Nephron (organoid): ENCODE data around the gene TAF11L10.
"Not testable (repeated sequence)": the region's sequence is repeated elsewhere in the genome, so short reads cannot be mapped to it uniquely, and the experiment has no call there.

ENCODE experiments used
- H3K27ac Mint-ChIP-seq, 3 experiments: 2 replicates each; pipeline ENCODE4 v1.8.0; 2020; ENCODE audit warnings: mixed read lengths in 3 of 3, mild to moderate bottlenecking in 2 of 3, moderate library complexity in 1 of 3
- H3K27me3 Mint-ChIP-seq: 2 replicates; pipeline ENCODE4 v1.8.0; 2021; ENCODE audit warnings: low read depth, mild to moderate bottlenecking, moderate library complexity, mixed read lengths
- H3K36me3 Mint-ChIP-seq: 2 replicates; pipeline ENCODE4 v1.8.0; 2020; ENCODE audit warnings: low read depth, mixed read lengths
- H3K4me1 Mint-ChIP-seq: 2 replicates; pipeline ENCODE4 v1.8.0; 2020; ENCODE audit warnings: mixed read lengths
- H3K4me3 Mint-ChIP-seq, 3 experiments: 2 replicates each; pipeline ENCODE4 v1.8.0; 2020; ENCODE audit warnings: mild to moderate bottlenecking in 3 of 3, mixed read lengths in 3 of 3, moderate library complexity in 2 of 3
- H3K9me3 Mint-ChIP-seq: 2 replicates; pipeline ENCODE4 v1.8.0; 2020; ENCODE audit warnings: mixed read lengths
- TF ChIP-seq, protein P1 (sequence below), 3 experiments: fragments of 200-600 bp; sonication (generic); IDR thresholded peaks; one replicate each; pipeline ENCODE4 v1.5.0; 2021; ENCODE audit warnings: antibody characterized with exemption in 3 of 3; ENCODE audit not compliant: unreplicated experiment in 3 of 3

Gene TAF11L10

DNA sequence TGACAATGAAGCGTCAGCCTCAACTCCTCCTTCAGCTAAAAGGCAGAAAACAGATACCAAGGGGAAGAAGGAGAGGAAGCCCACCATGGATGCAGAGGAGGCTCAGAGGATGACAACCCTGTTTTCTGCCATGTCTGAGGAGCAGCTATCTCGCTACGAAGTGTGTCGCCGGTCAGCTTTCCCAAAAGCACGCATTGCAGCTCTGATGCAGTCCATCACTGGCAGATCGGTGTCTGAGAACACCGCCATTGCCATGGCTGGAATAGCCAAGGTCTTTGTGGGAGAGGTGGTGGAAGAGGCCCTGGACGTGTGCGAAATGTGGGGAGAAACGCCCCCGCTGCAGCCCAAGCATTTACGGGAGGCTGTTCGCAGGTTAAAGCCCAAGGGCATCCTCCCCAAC, 7.3 kb upstream of the TAF11L10 start:
- H3K27ac Mint-ChIP-seq = no peak overlapping the region
- H3K9me3 Mint-ChIP-seq = no peaks in the 10 kb centered on the region
- no peak overlapping the region for H3K4me3 Mint-ChIP-seq
- TF ChIP-seq, protein P1, sequence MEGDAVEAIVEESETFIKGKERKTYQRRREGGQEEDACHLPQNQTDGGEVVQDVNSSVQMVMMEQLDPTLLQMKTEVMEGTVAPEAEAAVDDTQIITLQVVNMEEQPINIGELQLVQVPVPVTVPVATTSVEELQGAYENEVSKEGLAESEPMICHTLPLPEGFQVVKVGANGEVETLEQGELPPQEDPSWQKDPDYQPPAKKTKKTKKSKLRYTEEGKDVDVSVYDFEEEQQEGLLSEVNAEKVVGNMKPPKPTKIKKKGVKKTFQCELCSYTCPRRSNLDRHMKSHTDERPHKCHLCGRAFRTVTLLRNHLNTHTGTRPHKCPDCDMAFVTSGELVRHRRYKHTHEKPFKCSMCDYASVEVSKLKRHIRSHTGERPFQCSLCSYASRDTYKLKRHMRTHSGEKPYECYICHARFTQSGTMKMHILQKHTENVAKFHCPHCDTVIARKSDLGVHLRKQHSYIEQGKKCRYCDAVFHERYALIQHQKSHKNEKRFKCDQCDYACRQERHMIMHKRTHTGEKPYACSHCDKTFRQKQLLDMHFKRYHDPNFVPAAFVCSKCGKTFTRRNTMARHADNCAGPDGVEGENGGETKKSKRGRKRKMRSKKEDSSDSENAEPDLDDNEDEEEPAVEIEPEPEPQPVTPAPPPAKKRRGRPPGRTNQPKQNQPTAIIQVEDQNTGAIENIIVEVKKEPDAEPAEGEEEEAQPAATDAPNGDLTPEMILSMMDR (IDR thresholded peaks at IDR 0.05; ENCODE audit: unreplicated experiment in 3 of 3) = no peak
- H3K27me3 Mint-ChIP-seq = no peaks in the 10 kb centered on the region
- H3K36me3 Mint-ChIP-seq = no peaks in the 10 kb centered on the region
- no peaks in the 10 kb centered on the region for H3K4me1 Mint-ChIP-seq

DNA sequence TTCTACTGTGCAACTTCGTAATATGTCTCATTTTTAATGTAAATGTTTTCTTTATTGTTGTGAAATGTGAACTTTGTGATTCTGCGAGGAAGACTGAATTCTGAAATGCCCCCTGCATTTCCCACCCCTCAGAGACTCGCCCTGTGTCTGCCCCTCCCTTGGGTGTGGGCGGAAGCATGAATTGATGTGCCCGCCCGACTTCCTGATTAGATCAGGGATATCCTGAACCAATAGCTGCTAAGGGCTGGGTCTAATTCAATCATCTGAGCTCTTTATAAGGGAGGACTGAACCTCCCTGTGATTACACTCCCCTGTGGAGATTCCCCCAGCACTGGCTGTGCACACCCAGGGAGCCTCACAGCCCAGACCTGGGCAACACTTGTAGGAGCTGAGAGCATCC, 6.3 kb upstream of the TAF11L10 start, which contains the start of gene TAF11L11:
Gene TAF11L11 (plus strand): TSS at position 304 of the 400 bp plus-strand sequence.
- H3K36me3 Mint-ChIP-seq, H3K27me3 Mint-ChIP-seq, H3K4me3 Mint-ChIP-seq, H3K9me3 Mint-ChIP-seq, H3K27ac Mint-ChIP-seq, H3K4me1 Mint-ChIP-seq: not testable (repeated sequence)

DNA sequence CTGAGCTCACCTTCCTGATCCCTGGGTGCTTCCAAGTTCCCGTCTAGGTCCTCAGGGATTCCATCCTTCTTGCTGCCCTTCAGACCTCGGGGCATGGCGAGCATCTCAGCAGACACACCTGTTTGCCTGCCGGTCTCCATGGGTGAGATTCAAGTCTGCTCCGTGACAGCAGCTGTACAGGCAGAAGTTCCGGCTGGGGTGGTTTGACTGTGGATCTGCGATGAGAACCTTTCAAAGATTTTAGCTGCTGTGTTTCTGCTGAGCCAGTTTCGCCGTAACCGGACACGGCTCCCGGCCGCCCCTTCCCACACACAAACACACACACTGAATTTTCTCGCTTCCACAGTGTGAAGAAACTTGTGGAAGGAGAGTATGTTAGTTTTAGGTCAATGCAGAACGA, 3.4 kb downstream of the TAF11L10 start, which contains the start of gene TAF11L9:
Gene TAF11L9 (minus strand): TSS at position 140 of the 400 bp plus-strand sequence.
- H3K4me3 Mint-ChIP-seq, H3K27ac Mint-ChIP-seq, H3K4me1 Mint-ChIP-seq, H3K9me3 Mint-ChIP-seq, H3K27me3 Mint-ChIP-seq, H3K36me3 Mint-ChIP-seq: not testable (repeated sequence)

DNA sequence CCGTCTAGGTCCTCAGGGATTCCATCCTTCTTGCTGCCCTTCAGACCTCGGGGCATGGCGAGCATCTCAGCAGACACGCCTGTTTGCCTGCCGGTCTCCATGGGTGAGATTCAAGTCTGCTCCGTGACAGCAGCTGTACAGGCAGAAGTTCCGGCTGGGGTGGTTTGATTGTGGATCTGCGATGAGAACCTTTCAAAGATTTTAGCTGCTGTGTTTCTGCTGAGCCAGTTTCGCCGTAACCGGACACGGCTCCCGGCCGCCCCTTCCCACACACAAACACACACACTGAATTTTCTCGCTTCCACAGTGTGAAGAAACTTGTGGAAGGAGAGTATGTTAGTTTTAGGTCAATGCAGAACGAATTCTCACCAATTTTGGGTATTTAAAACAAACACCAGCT, 6.8 kb downstream of the TAF11L10 start, which contains the start of gene TAF11L8:
Gene TAF11L8 (minus strand): TSS at position 101 of the 400 bp plus-strand sequence.
- not testable (repeated sequence) for H3K36me3 Mint-ChIP-seq, H3K4me1 Mint-ChIP-seq, H3K9me3 Mint-ChIP-seq, H3K4me3 Mint-ChIP-seq, H3K27me3 Mint-ChIP-seq, H3K27ac Mint-ChIP-seq

DNA sequence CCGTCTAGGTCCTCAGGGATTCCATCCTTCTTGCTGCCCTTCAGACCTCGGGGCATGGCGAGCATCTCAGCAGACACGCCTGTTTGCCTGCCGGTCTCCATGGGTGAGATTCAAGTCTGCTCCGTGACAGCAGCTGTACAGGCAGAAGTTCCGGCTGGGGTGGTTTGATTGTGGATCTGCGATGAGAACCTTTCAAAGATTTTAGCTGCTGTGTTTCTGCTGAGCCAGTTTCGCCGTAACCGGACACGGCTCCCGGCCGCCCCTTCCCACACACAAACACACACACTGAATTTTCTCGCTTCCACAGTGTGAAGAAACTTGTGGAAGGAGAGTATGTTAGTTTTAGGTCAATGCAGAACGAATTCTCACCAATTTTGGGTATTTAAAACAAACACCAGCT, 12.0 kb downstream of the TAF11L10 start, which contains the start of gene TAF11L7:
Gene TAF11L7 (minus strand): TSS at position 101 of the 400 bp plus-strand sequence.
- H3K27ac Mint-ChIP-seq, H3K27me3 Mint-ChIP-seq, H3K4me3 Mint-ChIP-seq, H3K4me1 Mint-ChIP-seq, H3K36me3 Mint-ChIP-seq, H3K9me3 Mint-ChIP-seq: not testable (repeated sequence)
